ENCODE measurements around the gene JHY.
"Not testable (repeated sequence)": the region's sequence is repeated elsewhere in the genome, so short reads cannot be mapped to it uniquely, and the experiment has no call there.

JHY gene

DNA sequence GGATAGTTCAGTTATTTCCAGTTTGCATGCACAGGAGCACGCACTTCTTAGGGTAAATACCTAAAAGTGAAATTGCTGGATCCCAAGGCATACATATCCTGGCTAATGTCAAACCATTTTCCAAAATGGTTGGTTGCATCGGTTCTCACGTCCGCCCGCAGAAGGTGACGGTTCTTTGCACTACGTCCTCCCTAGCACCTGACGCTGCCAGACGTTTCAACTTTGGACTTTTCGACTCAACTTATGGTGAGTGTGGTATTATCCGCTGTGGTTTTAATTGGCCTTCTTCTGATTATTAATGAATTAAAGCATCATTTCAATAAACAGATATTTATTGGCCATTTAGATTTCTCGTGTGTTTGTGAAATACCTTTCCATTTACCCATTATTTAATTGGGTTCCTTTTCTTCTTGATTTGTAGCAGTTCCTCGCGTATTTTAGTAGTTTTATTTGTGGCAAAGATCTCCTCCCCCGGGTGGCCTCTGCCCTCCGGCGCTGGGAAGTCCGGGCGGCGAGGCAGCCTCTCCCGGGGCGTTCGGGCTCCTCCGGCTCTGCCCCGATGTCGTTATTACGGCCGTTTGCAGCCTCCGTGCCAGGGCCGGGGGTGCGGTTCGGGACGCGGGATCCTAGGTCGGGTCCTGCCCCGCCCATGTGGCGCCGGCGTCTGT is at the start of gene JHY:
Gene JHY, plus strand, starts transcription at position 571 of the 668 bp plus-strand sequence. CDS start 3,091 bp downstream, outside the sequence.
- in situ Hi-C loops (cut with HindIII; ENCODE audit: low pct_ligation_motif_present, low pct_unique_long_range_greater_than_20kb, low sequenced_read_pairs), result no loop called here
- DNase-seq, result no peak

DNA sequence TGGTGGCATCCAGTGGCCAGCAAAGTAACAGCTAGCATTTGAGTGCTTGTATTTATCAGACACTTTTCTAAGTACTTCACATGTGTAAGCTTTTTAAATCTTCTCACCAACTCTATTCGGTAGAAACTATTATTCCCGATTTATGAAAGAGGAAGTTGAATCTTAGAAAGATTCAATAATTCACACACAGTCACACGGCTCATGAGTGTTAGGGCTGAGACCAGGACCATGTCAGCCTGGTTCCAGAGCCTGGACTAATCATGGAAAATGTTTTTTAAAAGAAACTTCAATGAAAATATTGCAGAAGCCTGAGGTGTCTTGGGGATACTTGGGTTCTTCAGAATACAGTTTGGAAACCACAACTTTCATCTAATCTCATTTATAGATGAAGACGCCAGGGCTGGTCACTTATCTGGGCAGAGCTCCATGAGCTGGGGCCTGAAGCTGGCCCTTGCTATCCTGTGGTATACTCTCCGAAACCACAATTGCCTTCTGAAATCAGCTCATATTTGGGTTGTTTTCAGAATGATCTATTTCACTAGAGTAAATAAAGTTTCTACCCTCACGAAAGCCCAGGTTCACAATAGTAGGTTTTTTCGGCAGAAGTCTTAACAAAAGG is 48.6 kb upstream of the JHY start:
- no peak for DNase-seq
- in situ Hi-C loops (cut with HindIII; ENCODE audit: low pct_ligation_motif_present, low pct_unique_long_range_greater_than_20kb, low sequenced_read_pairs), result no loop called here

DNA sequence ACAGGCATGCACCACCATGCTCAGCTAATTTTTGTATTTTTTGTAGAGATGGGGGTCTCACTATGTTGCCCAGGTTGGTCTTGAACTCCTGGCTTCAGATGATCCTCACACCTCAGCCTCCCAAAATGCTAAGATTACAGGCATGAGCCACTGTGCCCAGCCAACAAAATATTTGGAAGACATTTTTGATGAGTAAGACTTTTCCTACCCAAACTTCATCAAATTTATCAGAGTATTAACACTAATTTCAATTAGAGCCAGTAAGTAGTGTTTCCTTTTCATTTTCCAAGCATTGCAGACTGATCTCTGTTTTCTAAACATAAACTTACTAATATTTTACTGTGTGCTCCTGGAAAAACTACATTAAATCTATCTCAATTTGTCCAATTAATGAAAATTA is 45.6 kb upstream of the JHY start:
- DNase-seq, result no peak
- in situ Hi-C loops (cut with HindIII; ENCODE audit: low pct_ligation_motif_present, low pct_unique_long_range_greater_than_20kb, low sequenced_read_pairs), result no loop called here

DNA sequence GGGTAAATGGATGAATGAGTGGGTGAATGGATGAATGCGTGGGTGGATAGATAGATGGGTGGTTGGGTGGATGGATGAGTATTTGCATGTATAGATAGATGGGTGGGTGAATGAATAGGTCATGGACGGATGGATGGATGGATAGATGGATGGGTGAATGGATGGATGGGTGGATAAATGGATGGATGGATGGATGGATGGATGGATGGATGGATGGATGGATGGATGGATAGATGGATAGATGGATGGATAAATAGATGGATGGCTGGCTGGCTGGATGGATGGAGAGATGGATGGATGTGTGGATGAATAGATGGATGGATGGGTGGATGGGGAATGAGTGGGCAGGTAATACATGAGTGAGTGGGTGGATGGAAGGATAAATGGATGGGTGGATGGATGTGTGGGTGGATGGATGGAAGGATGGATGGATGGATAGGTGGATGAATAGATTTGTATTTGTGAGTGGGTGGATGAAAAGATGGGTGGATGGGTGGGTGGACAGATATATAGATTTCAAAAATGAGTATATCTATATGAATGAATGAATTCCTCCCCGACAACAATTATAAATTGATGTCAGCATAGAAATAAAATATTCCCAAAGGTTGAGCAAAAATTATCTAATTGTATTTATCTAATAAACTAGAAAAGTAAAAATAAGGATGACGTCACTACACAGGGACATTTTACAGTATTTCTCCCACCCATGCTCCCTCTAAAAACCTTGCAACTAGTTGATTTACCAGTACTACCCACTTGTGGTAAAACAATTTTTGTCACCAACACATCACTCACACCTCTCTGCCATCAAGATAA is 44.8 kb upstream of the JHY start:
- no peak for DNase-seq
- in situ Hi-C loops (cut with HindIII; ENCODE audit: low pct_ligation_motif_present, low pct_unique_long_range_greater_than_20kb, low sequenced_read_pairs), result no loop called here

DNA sequence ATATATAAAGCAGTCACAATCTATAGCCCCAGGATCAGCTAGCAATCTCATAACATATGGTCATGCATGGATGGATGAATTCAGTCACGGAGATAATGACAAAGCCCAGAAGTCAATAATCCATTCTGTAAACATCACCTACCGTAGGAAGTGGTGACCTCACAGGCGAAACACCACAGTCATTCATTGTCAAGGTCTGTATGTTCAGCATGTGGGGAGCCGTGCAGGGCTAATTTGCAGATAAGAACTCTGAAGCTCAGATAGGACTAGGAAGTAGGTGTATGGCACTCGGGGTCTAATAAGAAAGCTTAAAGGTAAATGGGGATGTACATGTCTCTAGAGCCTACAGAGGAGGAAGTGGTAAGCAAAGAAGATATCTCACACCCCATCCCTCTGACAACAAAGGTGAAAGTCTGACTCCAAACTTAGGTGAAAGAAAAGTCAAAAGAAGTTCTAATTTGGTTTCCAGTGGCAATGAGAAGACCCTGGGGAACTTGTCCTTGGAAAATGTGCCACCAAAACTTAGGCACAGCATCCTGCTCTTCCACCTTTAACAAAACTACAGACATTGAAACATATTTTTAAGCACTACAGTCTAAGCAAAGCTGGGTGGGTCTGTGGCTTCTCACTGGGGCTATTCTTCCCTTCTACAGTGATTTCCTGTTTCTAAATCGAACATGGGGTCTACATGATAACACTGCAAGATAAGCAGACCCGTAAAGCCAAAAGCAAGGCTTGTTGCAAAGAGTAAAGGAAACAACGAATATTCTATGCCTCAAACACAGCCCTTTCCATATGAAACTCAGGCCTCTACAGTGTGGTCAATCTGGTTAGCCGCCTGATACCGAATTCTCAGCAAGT is 39.0 kb upstream of the JHY start:
- in situ Hi-C loops (cut with HindIII; ENCODE audit: low pct_ligation_motif_present, low pct_unique_long_range_greater_than_20kb, low sequenced_read_pairs), result no loop called here
- DNase-seq, result no peak

DNA sequence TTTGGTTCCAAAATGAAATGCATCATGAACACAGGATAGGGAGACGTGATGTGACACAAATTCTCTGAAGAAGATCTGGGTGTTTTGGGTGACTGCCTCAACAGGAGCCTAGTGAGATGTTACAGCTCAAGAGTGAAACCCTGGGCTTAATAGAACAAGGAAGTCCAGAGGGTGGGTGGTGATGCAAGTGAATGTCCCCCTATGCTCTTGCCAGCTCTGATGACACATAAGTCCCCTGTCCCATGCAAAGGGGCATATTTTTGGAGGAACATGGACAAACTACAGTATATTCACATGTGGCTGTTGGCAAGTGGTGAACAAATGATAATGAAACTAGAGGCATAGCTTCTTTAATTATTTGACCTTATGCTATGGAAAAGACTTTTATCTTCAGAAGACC is 35.1 kb upstream of the JHY start:
- DNase-seq, result no peak
- in situ Hi-C loops (cut with HindIII; ENCODE audit: low pct_ligation_motif_present, low pct_unique_long_range_greater_than_20kb, low sequenced_read_pairs), result no loop called here

DNA sequence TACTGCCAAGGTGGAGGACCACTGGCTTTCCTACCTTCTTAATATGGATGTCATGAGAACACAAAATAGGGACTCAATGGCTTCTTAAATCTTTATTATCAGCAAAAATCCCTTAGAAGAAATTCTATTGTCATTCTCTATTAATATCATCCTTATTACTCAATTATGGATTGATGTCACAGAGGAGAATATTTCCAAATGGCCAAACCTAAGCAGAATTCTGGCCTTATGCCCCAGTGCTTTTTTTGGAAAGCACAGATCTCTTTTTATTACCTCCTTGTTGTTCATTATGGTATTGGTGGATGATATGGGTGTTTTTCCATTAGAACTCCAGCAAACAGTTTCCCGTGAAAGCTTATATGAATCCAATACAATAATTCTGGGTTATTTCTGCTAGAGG is 34.4 kb upstream of the JHY start:
- in situ Hi-C loops (cut with HindIII; ENCODE audit: low pct_ligation_motif_present, low pct_unique_long_range_greater_than_20kb, low sequenced_read_pairs), result no loop called here
- no peak for DNase-seq

DNA sequence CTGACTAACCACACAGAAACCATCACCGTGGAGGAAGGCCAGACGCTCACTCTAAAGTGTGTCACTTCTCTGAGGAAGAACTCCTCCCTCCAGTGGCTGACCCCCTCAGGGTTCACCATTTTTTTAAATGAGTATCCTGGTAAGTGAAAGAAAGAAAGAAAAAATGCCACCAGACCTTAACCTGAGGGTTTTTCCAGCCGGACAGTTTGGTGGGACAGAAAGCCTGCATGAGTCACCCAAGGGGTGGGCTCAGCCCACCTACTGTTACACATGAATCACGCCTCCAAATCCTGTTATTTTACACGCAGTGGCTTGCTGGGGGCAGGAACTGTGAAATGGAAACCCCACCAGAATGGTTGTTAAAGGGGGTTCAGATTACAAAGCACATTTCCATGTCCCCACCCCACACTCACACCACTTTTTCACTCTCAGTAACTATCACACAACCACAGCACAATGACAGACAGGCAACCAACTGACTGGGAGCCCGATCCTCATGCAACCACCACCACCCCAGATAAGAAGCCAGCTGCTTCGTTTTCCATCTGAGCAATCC is 32.4 kb upstream of the JHY start:
- in situ Hi-C loops (cut with HindIII; ENCODE audit: low pct_ligation_motif_present, low pct_unique_long_range_greater_than_20kb, low sequenced_read_pairs), result no loop called here
- no peak for DNase-seq

DNA sequence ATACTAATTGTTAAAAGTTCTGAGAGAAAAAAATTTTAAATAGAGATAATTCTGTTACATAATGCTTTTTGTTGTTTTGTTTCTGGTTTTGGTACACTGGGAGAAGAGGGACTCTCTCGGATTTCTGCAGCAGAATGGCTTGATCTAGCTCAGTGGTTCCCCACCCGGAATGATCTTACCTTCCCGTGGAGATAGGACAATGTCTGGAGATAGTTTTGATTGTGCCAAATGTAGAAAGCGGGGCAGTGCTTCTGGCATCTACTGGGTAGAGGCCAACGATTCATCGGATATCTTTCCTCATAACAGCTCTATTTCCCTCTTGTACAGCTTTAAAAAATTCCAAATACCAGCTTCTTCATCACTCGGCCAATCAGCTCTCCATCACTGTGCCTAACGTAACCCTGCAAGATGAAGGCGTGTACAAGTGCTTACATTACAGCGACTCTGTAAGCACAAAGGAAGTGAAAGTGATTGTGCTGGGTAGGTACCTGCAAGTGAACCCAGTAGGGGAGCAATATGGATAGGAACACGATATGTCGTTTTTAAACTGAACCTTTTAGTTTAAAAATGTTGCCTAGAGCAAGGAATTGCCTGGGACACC is 31.1 kb upstream of the JHY start:
- DNase-seq, result no peak
- in situ Hi-C loops (cut with HindIII; ENCODE audit: low pct_ligation_motif_present, low pct_unique_long_range_greater_than_20kb, low sequenced_read_pairs), result no loop called here

DNA sequence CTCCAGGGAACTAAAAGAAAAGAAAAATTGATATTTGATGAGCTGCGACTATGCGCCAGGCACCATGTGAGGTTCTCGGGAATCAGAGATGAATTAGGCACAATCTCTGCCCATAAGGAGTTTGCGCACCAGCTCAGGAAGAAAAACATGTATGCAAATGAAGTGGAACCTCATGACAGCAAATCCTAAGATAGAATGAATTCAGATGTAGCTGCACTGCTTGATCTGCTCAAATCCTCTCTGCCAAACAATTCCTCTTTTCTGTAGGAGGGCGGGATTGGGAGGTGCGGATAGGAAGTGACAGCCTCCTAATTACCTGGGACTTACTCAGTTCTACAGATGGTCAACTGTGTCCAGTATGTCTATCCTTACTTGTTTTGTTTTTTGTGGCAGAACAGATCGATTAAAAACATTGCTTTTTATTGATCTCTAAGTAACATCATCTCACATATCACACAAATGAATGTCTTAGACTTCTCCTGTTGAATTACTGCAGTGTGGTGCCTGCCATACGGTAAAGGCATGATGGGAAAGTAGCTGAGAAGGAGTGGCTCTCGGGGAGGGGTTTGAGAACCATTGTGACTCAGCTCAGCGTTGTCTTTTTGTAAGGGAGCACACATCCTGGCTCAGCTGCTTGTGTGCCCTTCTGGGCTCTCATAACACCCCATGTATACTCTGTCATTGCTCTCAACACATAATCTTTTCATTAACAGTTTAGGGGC is 30.3 kb upstream of the JHY start:
- in situ Hi-C loops (cut with HindIII; ENCODE audit: low pct_ligation_motif_present, low pct_unique_long_range_greater_than_20kb, low sequenced_read_pairs), result no loop called here
- DNase-seq, result no peak

DNA sequence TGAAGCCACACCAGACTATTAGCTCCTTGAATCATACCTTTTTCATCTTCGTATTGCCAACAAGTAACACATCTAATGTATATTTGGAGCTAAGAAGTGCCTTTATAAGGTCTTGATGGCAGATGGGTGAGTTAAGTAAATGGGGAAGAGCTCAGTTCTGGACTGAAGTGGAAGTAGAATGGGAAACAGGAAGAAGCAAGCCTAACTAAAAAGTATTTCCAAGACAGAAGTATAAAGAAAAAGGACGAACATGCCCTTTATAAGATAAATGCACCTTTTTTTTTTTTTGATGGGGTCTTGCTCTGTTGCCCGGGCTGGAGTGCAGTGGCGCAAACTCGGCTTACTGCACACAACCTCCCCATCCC is 29.8 kb upstream of the JHY start:
- in situ Hi-C loops (cut with HindIII; ENCODE audit: low pct_ligation_motif_present, low pct_unique_long_range_greater_than_20kb, low sequenced_read_pairs), result no loop called here
- DNase-seq, result no peak

DNA sequence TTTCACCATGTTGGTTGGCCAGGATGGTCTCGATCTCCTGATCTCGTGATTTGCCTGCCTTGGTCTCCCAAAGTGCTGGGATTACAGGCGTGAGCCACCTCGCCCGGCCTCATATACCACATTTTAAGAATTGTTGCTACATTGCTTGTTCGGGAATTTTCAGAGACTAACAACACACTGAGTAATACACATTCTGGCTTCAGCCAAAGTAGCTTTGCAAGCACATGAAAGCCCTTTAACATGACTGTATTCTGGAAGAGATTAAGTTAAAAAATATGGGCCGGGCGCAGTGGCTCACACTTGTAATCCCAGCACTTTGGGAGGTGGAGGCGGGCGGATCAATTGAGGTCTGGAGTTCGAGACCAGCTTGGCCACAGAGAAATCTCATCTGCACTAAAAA is 29.3 kb upstream of the JHY start:
- DNase-seq, result no peak
- in situ Hi-C loops (cut with HindIII; ENCODE audit: low pct_ligation_motif_present, low pct_unique_long_range_greater_than_20kb, low sequenced_read_pairs), result no loop called here

DNA sequence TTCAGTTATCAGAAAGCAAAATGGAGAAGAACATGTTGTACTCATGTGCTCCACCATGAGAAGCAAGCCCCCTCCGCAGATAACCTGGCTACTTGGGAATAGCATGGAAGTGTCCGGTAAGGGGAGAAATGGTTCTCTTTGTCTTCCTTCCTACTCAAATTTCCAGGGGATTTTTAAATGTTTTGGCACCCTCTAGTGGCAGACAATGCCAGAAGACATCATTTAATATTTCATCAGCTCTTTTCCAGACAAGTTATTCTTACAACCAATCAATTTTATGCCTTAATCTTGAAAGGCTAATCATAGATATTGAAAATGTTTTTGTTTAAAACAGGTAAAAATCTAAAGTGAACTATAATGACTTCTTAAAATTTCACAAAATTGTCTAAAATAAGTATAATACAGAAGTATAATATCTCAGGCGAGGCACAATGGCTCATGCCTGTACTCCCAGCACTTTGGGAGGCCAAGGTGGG is 28.6 kb upstream of the JHY start:
- in situ Hi-C loops (cut with HindIII; ENCODE audit: low pct_ligation_motif_present, low pct_unique_long_range_greater_than_20kb, low sequenced_read_pairs), result no loop called here
- peak; percentile 79 for DNase-seq

DNA sequence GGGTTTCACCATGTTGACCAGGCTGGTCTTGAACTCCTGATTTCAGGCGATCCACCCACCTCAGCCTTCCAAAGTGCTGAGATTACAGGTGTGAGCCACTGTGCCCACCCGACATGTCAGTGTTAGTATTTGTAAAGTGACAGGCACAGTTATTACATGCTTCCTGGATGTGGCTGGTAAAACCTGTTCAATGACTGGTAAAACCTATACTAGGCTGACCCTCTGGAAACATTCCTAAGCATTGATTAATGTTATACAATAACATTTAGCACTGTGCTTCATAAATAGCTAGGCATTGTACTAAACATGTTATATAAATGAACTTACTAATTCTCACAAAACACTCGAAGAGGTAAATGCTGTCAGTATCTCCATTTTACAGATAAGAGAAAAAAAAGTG is 20.9 kb upstream of the JHY start:
- DNase-seq, result no peak
- in situ Hi-C loops (cut with HindIII; ENCODE audit: low pct_ligation_motif_present, low pct_unique_long_range_greater_than_20kb, low sequenced_read_pairs), result no loop called here

DNA sequence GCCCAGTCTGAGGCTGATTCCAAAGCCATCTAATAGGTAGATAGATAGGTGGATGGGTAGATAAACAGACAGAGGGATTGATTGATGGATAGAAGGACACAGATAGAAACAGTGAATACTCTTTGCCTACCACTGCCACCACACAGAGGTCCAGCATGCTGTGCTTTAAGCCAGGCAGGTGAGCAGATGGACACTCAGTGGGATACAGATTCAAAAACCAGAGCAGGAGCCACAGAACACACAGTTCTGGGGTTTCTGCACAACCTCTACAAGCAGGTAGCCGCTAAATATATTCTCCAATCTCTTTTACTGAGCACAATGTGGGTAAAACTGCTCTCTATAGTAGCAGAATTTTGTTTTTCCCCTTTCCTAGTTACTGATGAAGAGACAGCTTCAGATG is 20.5 kb upstream of the JHY start:
- no peak for DNase-seq
- in situ Hi-C loops (cut with HindIII; ENCODE audit: low pct_ligation_motif_present, low pct_unique_long_range_greater_than_20kb, low sequenced_read_pairs), result no loop called here

DNA sequence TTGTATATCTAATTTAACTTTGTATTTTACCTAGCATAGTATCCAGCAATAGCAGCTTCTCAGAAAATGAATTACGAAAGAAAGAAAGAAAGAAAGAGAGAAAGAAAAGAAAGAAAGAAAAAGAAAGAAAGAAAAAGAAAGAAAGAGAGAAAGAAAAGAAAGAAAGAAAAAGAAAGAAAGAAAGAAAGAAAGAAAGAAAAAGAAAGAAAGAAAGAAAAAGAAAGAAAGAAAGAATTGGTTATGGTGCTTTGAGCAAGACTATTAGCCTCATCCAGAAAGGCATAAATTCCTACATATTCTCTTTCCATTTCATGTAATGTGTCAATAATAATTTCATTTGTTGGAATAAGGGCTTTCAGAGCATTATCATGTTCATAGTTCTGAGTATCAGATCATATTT is 19.4 kb upstream of the JHY start:
- DNase-seq; in situ Hi-C loops (cut with HindIII; ENCODE audit: low pct_ligation_motif_present, low pct_unique_long_range_greater_than_20kb, low sequenced_read_pairs): not testable (repeated sequence)

DNA sequence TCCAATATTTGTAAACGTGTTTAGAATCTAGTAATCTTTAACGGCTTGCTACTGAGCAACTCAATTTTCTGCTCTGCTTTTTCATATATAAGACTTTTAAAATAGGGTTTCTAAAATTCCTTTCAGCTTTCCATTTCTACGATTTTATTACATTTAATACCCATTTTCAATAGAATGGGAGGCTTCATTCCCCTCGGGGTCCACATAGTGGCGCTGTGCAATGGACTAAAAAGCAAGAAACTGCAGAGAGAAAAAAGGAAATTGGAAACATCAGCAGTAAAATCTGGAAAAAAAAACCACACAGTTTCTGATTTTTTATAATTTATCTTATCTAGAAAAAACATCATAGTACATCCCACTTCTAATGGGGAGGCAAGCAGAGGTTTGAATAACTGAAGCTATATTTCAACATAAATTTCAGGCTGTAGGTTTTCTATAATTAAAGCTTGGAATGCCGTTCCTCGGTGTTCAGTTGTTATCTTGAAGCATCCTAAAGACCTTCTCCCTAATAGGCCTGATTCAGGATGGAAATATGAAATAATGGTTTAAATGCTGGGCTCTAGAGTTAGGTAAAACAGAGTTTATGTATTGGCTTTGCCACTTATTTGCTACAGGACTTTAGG is 18.7 kb upstream of the JHY start:
- in situ Hi-C loops (cut with HindIII; ENCODE audit: low pct_ligation_motif_present, low pct_unique_long_range_greater_than_20kb, low sequenced_read_pairs), result no loop called here
- peak; percentile 31 for DNase-seq
